HepG2 (cell line): ENCODE results near the gene NDNF. TPM values are rescaled to one million over a fixed set of nuclear protein-coding genes. Genes with fewer than 3 reads are reported as not detected.
A peak's percentile ranks its signal among the peaks of the same experiment; 100 is the strongest.

Experiments
- ATAC-seq: fragments of 200-7000 bp; cut with Tn5 transposase; 3 replicates; pipeline ENCODE4 v1.9.1; 2020; ENCODE audit warnings: mild to moderate bottlenecking, moderate library complexity
- BruUV-seq: library from RNA; stranded (reverse); fragments of 400-500 nt; replicated peaks from 2 replicates; lab custom pipeline; 2021; lab: Mats Ljungman, UMichigan
- CTCF ChIA-PET: fragments of 300-600 bp; formaldehyde crosslinking; extraction: SDS; loops from one replicate; lab custom pipeline; 2021; ENCODE audit warnings: low total read pairs, inconsistent platforms, low intra/inter-chr PET ratio; lab: Yijun Ruan, JAX
- POLR2A ChIA-PET: fragments of 350-600 bp; sonication (Branson Sonifier 250); formaldehyde crosslinking; loops from one replicate; lab custom pipeline; 2020; ENCODE audit warnings: antibody characterized with exemption, inconsistent platforms; lab: Yijun Ruan, JAX
- DNase-seq: peaks from one replicate; pipeline ENCODE4 v3.0.0-alpha.2; 2015; ENCODE audit warnings: low spot score
- FAIRE-seq: peaks from 3 replicates; lab custom pipeline; 2011; peaks lifted over from hg19 to GRCh38; lab: Jason Lieb, UNC
- H2AFZ ChIP-seq: one replicate; pipeline ENCODE4 v1.6.1; 2011; ENCODE audit warnings: low read length, inconsistent platforms
- H3K27ac ChIP-seq: fragments of 300-600 bp; 3 replicates; pipeline ENCODE4 v1.8.0; 2011; ENCODE audit warnings: mixed run types, mild to moderate bottlenecking, mixed read lengths, low read length, inconsistent platforms; ENCODE audit not compliant: insufficient read depth; ENCODE audit errors: extremely low read length
- H3K27me3 ChIP-seq, 2 experiments: fragments of 200-600 bp in 1 of 2; 2 replicates in 1 of 2; 3 replicates in 1 of 2; pipeline versions ENCODE4 v1.6.0 to v1.8.0; 2011; ENCODE audit warnings: low read length in 2 of 2, mild to moderate bottlenecking in 2 of 2, moderate library complexity in 2 of 2, inconsistent platforms in 1 of 2; ENCODE audit not compliant: insufficient read depth in 2 of 2, control insufficient read depth in 1 of 2
- H3K36me3 ChIP-seq, 2 experiments: fragments of 200-600 bp in 1 of 2; replicated peaks in 1 of 2; 2 replicates in 1 of 2; 3 replicates in 1 of 2; pipeline versions ENCODE4 v1.5.1 to v1.8.0; 2011; ENCODE audit warnings: low read length in 2 of 2, inconsistent platforms in 1 of 2; ENCODE audit not compliant: insufficient read depth in 2 of 2, control insufficient read depth in 1 of 2
- H3K4me1 ChIP-seq: 2 replicates; pipeline ENCODE4 v1.5.1; 2012; ENCODE audit warnings: low read length, inconsistent platforms; ENCODE audit not compliant: insufficient read depth
- H3K4me2 ChIP-seq: 2 replicates; pipeline ENCODE4 v1.6.0; 2011; ENCODE audit warnings: low read depth, low read length, inconsistent platforms
- H3K4me3 ChIP-seq, 3 experiments: fragments of 200-600 bp in 1 of 3; sonication (generic), shearing (Covaris generic) in 1 of 3; replicated peaks in 1 of 3; 2 replicates each; pipeline ENCODE4 v1.5.1; 2011 to 2016; ENCODE audit warnings: low read length in 3 of 3, inconsistent platforms in 2 of 3, low read depth in 2 of 3, mild to moderate bottlenecking in 2 of 3, control low read depth in 1 of 3, mixed read lengths in 1 of 3; ENCODE audit not compliant: insufficient read depth in 1 of 3
- H3K79me2 ChIP-seq: one replicate; pipeline ENCODE4 v1.6.1; 2011; ENCODE audit warnings: low read length, inconsistent platforms; ENCODE audit not compliant: insufficient read depth
- H3K9ac ChIP-seq: 2 replicates; pipeline ENCODE4 v1.6.0; 2011; ENCODE audit warnings: mild to moderate bottlenecking, low read depth, low read length, inconsistent platforms; ENCODE audit not compliant: insufficient read depth
- H3K9me3 ChIP-seq: 2 replicates; pipeline ENCODE4 v1.5.1; 2012; ENCODE audit warnings: mild to moderate bottlenecking, low read length
- H4K20me1 ChIP-seq: 2 replicates; pipeline ENCODE4 v1.6.0; 2011; ENCODE audit warnings: inconsistent platforms, mild to moderate bottlenecking, low read length, moderate library complexity; ENCODE audit not compliant: insufficient read depth
- CREB1 ChIP-seq, 2 experiments: fragments of 450-650 bp in 1 of 2; IDR thresholded peaks; 2 replicates each; pipeline ENCODE4 v1.6.1; 2016 to 2017; ENCODE audit warnings: control low read depth in 1 of 2, mild to moderate bottlenecking in 1 of 2, missing compliant biosample characterization in 1 of 2, missing genetic modification characterization in 1 of 2
- FIP1L1 ChIP-seq: fragments of 200-400 bp; formaldehyde crosslinking; IDR thresholded peaks from 2 replicates; pipeline ENCODE4 v1.6.1; 2018; ENCODE audit warnings: low read depth, mild to moderate bottlenecking, low read length, moderate library complexity, borderline replicate concordance; ENCODE audit not compliant: insufficient read depth
- FOXO1 ChIP-seq: sonication (generic); formaldehyde crosslinking; IDR thresholded peaks from 2 replicates; pipeline ENCODE4 v1.4.0; 2020; ENCODE audit warnings: missing genetic modification reagents
- ISX ChIP-seq: sonication (generic); formaldehyde crosslinking; conservative IDR thresholded peaks from 2 replicates; pipeline ENCODE4 v1.5.0; 2020; ENCODE audit warnings: missing genetic modification reagents
- KLF6 ChIP-seq: IDR thresholded peaks from 2 replicates; pipeline ENCODE4 v1.8.0; 2016; ENCODE audit warnings: missing biosample characterization, missing genetic modification reagents
- MXI1 ChIP-seq: IDR thresholded peaks from 3 replicates; pipeline ENCODE4 v1.6.1; 2012; ENCODE audit warnings: low read depth, low read length, inconsistent platforms, borderline replicate concordance
- NR1H2 ChIP-seq: sonication (generic); formaldehyde crosslinking; IDR thresholded peaks from 2 replicates; pipeline ENCODE4 v1.8.1; 2022; ENCODE audit warnings: low read depth, missing genetic modification reagents, borderline replicate concordance
- RARA ChIP-seq: IDR thresholded peaks from 2 replicates; pipeline ENCODE4 v1.6.1; 2016; ENCODE audit warnings: missing genetic modification reagents, missing compliant biosample characterization
- ZFAT ChIP-seq: sonication (generic); formaldehyde crosslinking; conservative IDR thresholded peaks from 2 replicates; pipeline ENCODE4 v1.8.1; 2023; ENCODE audit warnings: missing genetic modification reagents, inconsistent platforms
- ZNF7 ChIP-seq: IDR thresholded peaks from 2 replicates; pipeline ENCODE4 v1.6.1; 2016; ENCODE audit warnings: missing biosample characterization, missing genetic modification reagents
- ZNF816 ChIP-seq: sonication (generic); formaldehyde crosslinking; IDR thresholded peaks from 2 replicates; pipeline ENCODE4 v1.8.0; 2022; ENCODE audit warnings: missing genetic modification reagents, mild to moderate bottlenecking, borderline replicate concordance
- WGBS: methylation state at CpG from one replicate; pipeline ENCODE4 v1.1.6; 2017; ENCODE audit warnings: low lambda C conversion rate; 5-methylcytosine and 5-hydroxymethylcytosine counted together
- in situ Hi-C: cut with HindIII; loops from 2 replicates; pipeline ENCODE4 v1.10.0; 2017; ENCODE audit warnings: low pct_unique_long_range_greater_than_20kb; ENCODE audit not compliant: extremely low pct_ligation_motif_present
- intact Hi-C: fragments of 100-400 bp; cut with micrococcal nuclease; formaldehyde crosslinking; loops from one replicate; pipeline ENCODE4 v1.10.0; 2022; ENCODE audit not compliant: unreplicated experiment
- polyA plus RNA-seq, 8 experiments: library from polyadenylated mRNA; depleted of rRNA in 3 of 8; stranded (reverse) in 7 of 8; unstranded in 1 of 8; fragments of >200 nt; fragmentation: Illumina TruSeq in 4 of 8; extraction: Trizol in 4 of 8; gene quantifications; 2 replicates each; pipeline versions ENCODE4 v1.2.1 to v1.2.3, GENCODE V29; 2011 to 2016; ENCODE audit warnings: low read depth in 4 of 8, missing spikeins in 1 of 8, mixed read lengths in 1 of 8; ENCODE audit not compliant: insufficient read depth in 1 of 8
- total RNA-seq, 5 experiments: library from RNA; depleted of rRNA; stranded (reverse); fragments of >200 nt; fragmentation: Illumina TruSeq; extraction: Trizol; gene quantifications; 2 replicates each; pipeline ENCODE4 v1.2.3, GENCODE V29; 2016; ENCODE audit warnings: low read depth in 1 of 5
- TF ChIP-seq, protein P1 (sequence below): sonication (generic); formaldehyde crosslinking; IDR thresholded peaks from 2 replicates; pipeline ENCODE4 v1.9.0; 2021; ENCODE audit warnings: missing genetic modification reagents, mild to moderate bottlenecking, borderline replicate concordance
- TF ChIP-seq, protein P2 (sequence below): sonication (generic); formaldehyde crosslinking; conservative IDR thresholded peaks from 2 replicates; pipeline ENCODE4 v1.8.0; 2022; ENCODE audit warnings: mild to moderate bottlenecking, moderate library complexity, missing genetic modification reagents

Gene NDNF
- total and polyA plus RNA-seq, 2 of the 13 experiments (the other 11 are each of a cell fraction or from before 2014, with no cell fraction given), result not detected

DNA sequence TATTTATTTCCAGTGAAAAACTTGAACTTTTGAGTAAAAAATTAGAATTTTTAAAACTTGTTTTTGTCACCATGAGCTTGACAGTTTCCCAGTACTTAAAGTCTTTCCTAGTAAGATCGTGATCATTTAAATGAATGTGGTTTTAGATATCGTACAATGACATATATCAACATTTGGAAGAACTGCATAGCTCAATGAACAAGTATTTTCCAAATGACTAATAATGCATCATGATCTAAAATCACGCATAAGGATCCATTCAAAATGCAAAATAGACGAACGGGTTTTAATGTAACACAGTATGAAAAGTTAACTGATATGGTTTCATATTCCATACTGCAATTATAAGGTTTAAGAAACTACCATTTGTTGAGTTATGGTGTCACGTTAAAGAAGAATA is 4.1 kb upstream of the NDNF start (continued):
- no peak for TF ChIP-seq NR1H2 (CRISPR knock-in tag)
- no peak for TF ChIP-seq FIP1L1
- TF ChIP-seq, all 625 proteins: peak for 0

DNA sequence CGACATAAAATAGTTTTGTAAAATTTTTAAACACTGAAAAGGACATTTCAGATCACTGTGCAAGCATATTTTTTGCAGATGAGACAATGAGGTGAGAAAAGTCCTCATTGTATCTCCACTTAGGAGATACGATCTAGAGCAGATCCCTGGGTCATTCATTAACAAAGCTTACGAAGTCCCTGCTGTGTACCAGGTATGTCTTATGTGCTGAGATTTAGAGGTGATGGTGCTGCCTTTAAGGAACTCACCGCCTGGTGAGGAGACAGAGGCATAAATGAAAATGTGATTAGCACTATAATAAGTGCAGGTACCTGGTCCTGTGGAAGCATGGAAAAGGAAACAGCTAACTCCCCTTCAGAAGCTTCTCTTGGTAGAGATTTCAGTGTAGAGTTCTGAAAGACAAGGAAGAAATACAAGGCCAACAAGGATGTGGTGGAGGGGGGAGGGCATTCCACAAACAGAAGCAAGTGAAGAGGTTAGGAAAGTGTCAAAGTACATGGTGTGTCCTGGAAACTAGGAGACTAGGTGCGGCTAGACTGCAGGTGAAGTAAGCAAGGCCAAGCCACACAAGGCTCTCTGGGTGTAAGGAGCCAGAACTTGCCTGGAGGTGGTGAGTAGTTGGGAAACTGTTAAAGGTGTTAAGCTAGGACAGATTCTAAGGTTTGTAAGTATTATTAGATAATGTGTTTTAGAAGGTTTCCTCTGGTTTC is 1.5 kb upstream of the NDNF start:
- Histone ChIP-seq H3K27ac (no peak overlapping the region), H3K4me1 (peaks cover 6% of the 10 kb centered on the region; the same call in 1 of the 2 replicates), H3K4me2 (no peak overlapping the region), H4K20me1 (no peaks in the 10 kb centered on the region), H3K79me2 (no peaks in the 10 kb centered on the region), H2AFZ (no peak overlapping the region), H3K4me3 (no peak overlapping the region), H3K27me3 (peaks cover 10 to 43% of the 10 kb centered on the region in 2 experiments), H3K36me3 (no peaks in the 10 kb centered on the region), H3K9me3 (no peaks in the 10 kb centered on the region), H3K9ac (no peak overlapping the region)
- POLR2A ChIA-PET, result no interaction called here
- DNase-seq, result no peak
- TF ChIP-seq ZFAT, result no peak
- 12% methylated on average over 5 of the region's 5 CpGs for WGBS
- no TSS peak for BruUV-seq
- intact Hi-C loops, result no loop called here
- CTCF ChIA-PET, result no interaction called here
- in situ Hi-C loops, result no loop called here
- no peak for FAIRE-seq
- ATAC-seq, result no peak

- intact Hi-C loops, result no loop called here
- Histone ChIP-seq H3K4me3 (peak overlapping the region in 1 of 3 experiments; percentile 28; a peak in 1 of 6 replicates), H3K36me3 (no peaks in the 10 kb centered on the region), H2AFZ (no peak overlapping the region), H3K9me3 (no peaks in the 10 kb centered on the region), H3K4me2 (0 out of 2 replicates have a peak overlapping the region, but pooled peaks have one; percentile 49), H3K4me1 (peaks cover 6% of the 10 kb centered on the region; the same call in 1 of the 2 replicates), H3K9ac (no peak overlapping the region), H3K79me2 (no peaks in the 10 kb centered on the region), H3K27ac (no peak overlapping the region), H4K20me1 (no peaks in the 10 kb centered on the region), H3K27me3 (peaks cover 10 to 43% of the 10 kb centered on the region in 2 experiments)
- CTCF ChIA-PET, result no interaction called here
- no peak for FAIRE-seq
- DNase-seq, result no peak
- BruUV-seq, result no TSS peak
- peak; percentile 12; the same call in 1 of the 3 replicates for ATAC-seq
- in situ Hi-C loops, result no loop called here
- 12% methylated on average over 12 of the region's 12 CpGs for WGBS
- POLR2A ChIA-PET, result no interaction called here
- TF ChIP-seq RARA (CRISPR knock-in tag) (no peak), FOXO1 (CRISPR knock-in tag) (no peak), CREB1 (IDR thresholded peaks at IDR 0.05) (no peak), CREB1 (CRISPR knock-in tag; IDR thresholded peaks at IDR 0.05) (no peak), ZNF816 (CRISPR knock-in tag) (no peak), KLF6 (CRISPR knock-in tag) (no peak), ZNF7 (CRISPR knock-in tag) (no peak), MXI1 (no peak), ISX (CRISPR knock-in tag) (no peak)
- TF ChIP-seq, protein P1, sequence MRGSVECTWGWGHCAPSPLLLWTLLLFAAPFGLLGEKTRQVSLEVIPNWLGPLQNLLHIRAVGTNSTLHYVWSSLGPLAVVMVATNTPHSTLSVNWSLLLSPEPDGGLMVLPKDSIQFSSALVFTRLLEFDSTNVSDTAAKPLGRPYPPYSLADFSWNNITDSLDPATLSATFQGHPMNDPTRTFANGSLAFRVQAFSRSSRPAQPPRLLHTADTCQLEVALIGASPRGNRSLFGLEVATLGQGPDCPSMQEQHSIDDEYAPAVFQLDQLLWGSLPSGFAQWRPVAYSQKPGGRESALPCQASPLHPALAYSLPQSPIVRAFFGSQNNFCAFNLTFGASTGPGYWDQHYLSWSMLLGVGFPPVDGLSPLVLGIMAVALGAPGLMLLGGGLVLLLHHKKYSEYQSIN (CRISPR knock-in tag), result no peak
- TF ChIP-seq, protein P2, sequence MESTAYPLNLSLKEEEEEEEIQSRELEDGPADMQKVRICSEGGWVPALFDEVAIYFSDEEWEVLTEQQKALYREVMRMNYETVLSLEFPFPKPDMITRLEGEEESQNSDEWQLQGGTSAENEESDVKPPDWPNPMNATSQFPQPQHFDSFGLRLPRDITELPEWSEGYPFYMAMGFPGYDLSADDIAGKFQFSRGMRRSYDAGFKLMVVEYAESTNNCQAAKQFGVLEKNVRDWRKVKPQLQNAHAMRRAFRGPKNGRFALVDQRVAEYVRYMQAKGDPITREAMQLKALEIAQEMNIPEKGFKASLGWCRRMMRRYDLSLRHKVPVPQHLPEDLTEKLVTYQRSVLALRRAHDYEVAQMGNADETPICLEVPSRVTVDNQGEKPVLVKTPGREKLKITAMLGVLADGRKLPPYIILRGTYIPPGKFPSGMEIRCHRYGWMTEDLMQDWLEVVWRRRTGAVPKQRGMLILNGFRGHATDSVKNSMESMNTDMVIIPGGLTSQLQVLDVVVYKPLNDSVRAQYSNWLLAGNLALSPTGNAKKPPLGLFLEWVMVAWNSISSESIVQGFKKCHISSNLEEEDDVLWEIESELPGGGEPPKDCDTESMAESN, result no peak
Measured at GRCh38 chr4:121073004-121073435, 685 bp upstream of the NDNF start.
